OCI-LY1 (cell line): ENCODE data around the gene PPP1R27.

ENCODE experiments used
- CTCF ChIP-seq: fragments of 200-600 bp; sonication (generic), shearing (Covaris generic); IDR thresholded peaks from 2 replicates; pipeline ENCODE4 v1.5.1; 2017; ENCODE audit warnings: mild to moderate bottlenecking, antibody characterized with exemption, low read length, moderate library complexity, mixed read lengths
- EZH2 ChIP-seq: fragments of 200-600 bp; sonication (generic), shearing (Covaris generic); IDR thresholded peaks from 2 replicates; pipeline ENCODE4 v1.8.0; 2017; ENCODE audit warnings: borderline replicate concordance, mixed run types, mild to moderate bottlenecking, antibody characterized with exemption, low read length, moderate library complexity, mixed read lengths

GRCh38 chr17:81809556-81809998 is 25.3 kb downstream of the PPP1R27 start:
- TF ChIP-seq EZH2 (no peak), CTCF (no peak)
